HepG2 (cell line): ENCODE data around the gene UAP1. TPM values are rescaled to one million over a fixed set of nuclear protein-coding genes. Genes with fewer than 3 reads are reported as not detected.

Source experiments
- AHDC1 ChIP-seq: sonication (generic); formaldehyde crosslinking; IDR thresholded peaks from 2 replicates; pipeline ENCODE4 v1.5.1; 2020; ENCODE audit warnings: mild to moderate bottlenecking, missing genetic modification reagents, borderline replicate concordance
- BCLAF1 ChIP-seq: fragments of 450-650 bp; IDR thresholded peaks from 2 replicates; pipeline ENCODE4 v1.6.1; 2017; ENCODE audit warnings: mild to moderate bottlenecking
- ISL2 ChIP-seq: sonication (generic); formaldehyde crosslinking; IDR thresholded peaks from 2 replicates; pipeline ENCODE4 v1.5.0; 2020; ENCODE audit warnings: missing genetic modification reagents
- KLF11 ChIP-seq: IDR thresholded peaks from 2 replicates; pipeline ENCODE4 v1.6.1; 2016; ENCODE audit warnings: missing compliant biosample characterization
- PAF1 ChIP-seq: IDR thresholded peaks from 2 replicates; pipeline ENCODE4 v1.6.1; 2016; ENCODE audit warnings: missing genetic modification reagents, missing compliant biosample characterization
- POLR2A ChIP-seq, 2 experiments: IDR thresholded peaks; 2 replicates each; pipeline ENCODE4 v1.6.1; 2011; ENCODE audit warnings: low read depth in 2 of 2, low read length in 2 of 2, mild to moderate bottlenecking in 1 of 2, moderate library complexity in 1 of 2; ENCODE audit not compliant: insufficient read depth in 1 of 2
- RARG ChIP-seq: sonication (generic); formaldehyde crosslinking; IDR thresholded peaks from 2 replicates; pipeline ENCODE4 v1.4.0; 2020; ENCODE audit warnings: low read depth, mild to moderate bottlenecking, missing genetic modification reagents
- RFXAP ChIP-seq: sonication (generic); formaldehyde crosslinking; IDR thresholded peaks from 2 replicates; pipeline ENCODE4 v1.4.0; 2020; ENCODE audit warnings: missing genetic modification reagents, borderline replicate concordance
- TAF1 ChIP-seq: sonication (generic); formaldehyde crosslinking; IDR thresholded peaks from 2 replicates; pipeline ENCODE4 v1.4.0; 2020; ENCODE audit warnings: missing genetic modification reagents
- ZNF563 ChIP-seq: sonication (generic); formaldehyde crosslinking; IDR thresholded peaks from 2 replicates; pipeline ENCODE4 v1.8.0; 2022; ENCODE audit warnings: mild to moderate bottlenecking, moderate library complexity, missing genetic modification reagents
- ZNF724P ChIP-seq: sonication (generic); formaldehyde crosslinking; IDR thresholded peaks from 2 replicates; pipeline ENCODE4 v1.8.0; 2022; ENCODE audit warnings: missing genetic modification reagents, borderline replicate concordance
- ZNF770 ChIP-seq: sonication (generic); formaldehyde crosslinking; IDR thresholded peaks from 2 replicates; pipeline ENCODE4 v1.5.0; 2020; ENCODE audit warnings: mild to moderate bottlenecking, missing genetic modification reagents
- polyA plus RNA-seq, 8 experiments: library from polyadenylated mRNA; depleted of rRNA in 3 of 8; stranded (reverse) in 7 of 8; unstranded in 1 of 8; fragments of >200 nt; fragmentation: Illumina TruSeq in 4 of 8; extraction: Trizol in 4 of 8; gene quantifications; 2 replicates each; pipeline versions ENCODE4 v1.2.1 to v1.2.3, GENCODE V29; 2011 to 2016; ENCODE audit warnings: low read depth in 4 of 8, missing spikeins in 1 of 8, mixed read lengths in 1 of 8; ENCODE audit not compliant: insufficient read depth in 1 of 8
- total RNA-seq, 5 experiments: library from RNA; depleted of rRNA; stranded (reverse); fragments of >200 nt; fragmentation: Illumina TruSeq; extraction: Trizol; gene quantifications; 2 replicates each; pipeline ENCODE4 v1.2.3, GENCODE V29; 2016; ENCODE audit warnings: low read depth in 1 of 5
- TF ChIP-seq, protein P1 (sequence below): sonication (generic); formaldehyde crosslinking; IDR thresholded peaks from 2 replicates; pipeline ENCODE4 v1.8.1; 2023; ENCODE audit warnings: mild to moderate bottlenecking, missing genetic modification reagents
- TF ChIP-seq, protein P2 (sequence below): IDR thresholded peaks from 2 replicates; pipeline ENCODE4 v1.6.1; 2016; ENCODE audit warnings: missing compliant biosample characterization, missing genetic modification reagents, borderline replicate concordance
- TF ChIP-seq, protein P3 (sequence below): sonication (generic); formaldehyde crosslinking; IDR thresholded peaks from 2 replicates; pipeline ENCODE4 v1.4.0; 2020; ENCODE audit warnings: mild to moderate bottlenecking, low read depth, missing genetic modification reagents

The UAP1 gene
- total and polyA plus RNA-seq, 2 of the 13 experiments (the other 11 are each of a cell fraction or from before 2014, with no cell fraction given) = 48.4 to 117 TPM

GRCh38 chr1:162561037-162561615 lies 396 bp upstream of the UAP1 start (continued):
- TF ChIP-seq POLR2A (IDR thresholded peaks at IDR 0.05; ENCODE audit: insufficient read depth in 1 of 2, low read depth in 2 of 2, low read length in 2 of 2) (peak in 1 of 2 experiments; percentile 28; a peak in 2 of 4 replicates), TAF1 (peak; percentile 67), RFXAP (CRISPR knock-in tag) (no peak), RARG (CRISPR knock-in tag) (no peak), KLF11 (CRISPR knock-in tag) (no peak), ZNF724P (no peak), ZNF770 (CRISPR knock-in tag) (no peak), ZNF563 (CRISPR knock-in tag) (peak; percentile 49; the same call in 1 of the 2 replicates), BCLAF1 (no peak), ISL2 (CRISPR knock-in tag) (no peak), PAF1 (no peak), AHDC1 (CRISPR knock-in tag) (no peak)
- TF ChIP-seq, protein P1, sequence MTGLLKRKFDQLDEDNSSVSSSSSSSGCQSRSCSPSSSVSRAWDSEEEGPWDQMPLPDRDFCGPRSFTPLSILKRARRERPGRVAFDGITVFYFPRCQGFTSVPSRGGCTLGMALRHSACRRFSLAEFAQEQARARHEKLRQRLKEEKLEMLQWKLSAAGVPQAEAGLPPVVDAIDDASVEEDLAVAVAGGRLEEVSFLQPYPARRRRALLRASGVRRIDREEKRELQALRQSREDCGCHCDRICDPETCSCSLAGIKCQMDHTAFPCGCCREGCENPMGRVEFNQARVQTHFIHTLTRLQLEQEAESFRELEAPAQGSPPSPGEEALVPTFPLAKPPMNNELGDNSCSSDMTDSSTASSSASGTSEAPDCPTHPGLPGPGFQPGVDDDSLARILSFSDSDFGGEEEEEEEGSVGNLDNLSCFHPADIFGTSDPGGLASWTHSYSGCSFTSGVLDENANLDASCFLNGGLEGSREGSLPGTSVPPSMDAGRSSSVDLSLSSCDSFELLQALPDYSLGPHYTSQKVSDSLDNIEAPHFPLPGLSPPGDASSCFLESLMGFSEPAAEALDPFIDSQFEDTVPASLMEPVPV (CRISPR knock-in tag) = 0 out of 2 replicates have a peak, but pooled peaks have one; percentile 1
- TF ChIP-seq, protein P2, sequence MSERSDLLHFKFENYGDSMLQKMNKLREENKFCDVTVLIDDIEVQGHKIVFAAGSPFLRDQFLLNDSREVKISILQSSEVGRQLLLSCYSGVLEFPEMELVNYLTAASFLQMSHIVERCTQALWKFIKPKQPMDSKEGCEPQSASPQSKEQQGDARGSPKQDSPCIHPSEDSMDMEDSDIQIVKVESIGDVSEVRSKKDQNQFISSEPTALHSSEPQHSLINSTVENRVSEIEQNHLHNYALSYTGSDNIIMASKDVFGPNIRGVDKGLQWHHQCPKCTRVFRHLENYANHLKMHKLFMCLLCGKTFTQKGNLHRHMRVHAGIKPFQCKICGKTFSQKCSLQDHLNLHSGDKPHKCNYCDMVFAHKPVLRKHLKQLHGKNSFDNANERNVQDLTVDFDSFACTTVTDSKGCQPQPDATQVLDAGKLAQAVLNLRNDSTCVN (CRISPR knock-in tag) = 0 out of 2 replicates have a peak, but pooled peaks have one; percentile 11
- TF ChIP-seq, protein P3, sequence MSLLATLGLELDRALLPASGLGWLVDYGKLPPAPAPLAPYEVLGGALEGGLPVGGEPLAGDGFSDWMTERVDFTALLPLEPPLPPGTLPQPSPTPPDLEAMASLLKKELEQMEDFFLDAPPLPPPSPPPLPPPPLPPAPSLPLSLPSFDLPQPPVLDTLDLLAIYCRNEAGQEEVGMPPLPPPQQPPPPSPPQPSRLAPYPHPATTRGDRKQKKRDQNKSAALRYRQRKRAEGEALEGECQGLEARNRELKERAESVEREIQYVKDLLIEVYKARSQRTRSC (CRISPR knock-in tag) = no peak
